Activated T-cell treated with anti-CD3 and anti-CD28 coated beads for 1 hour (primary cell): ENCODE measurements around the gene CLDN18.

Source experiments
- DNase-seq: peaks from one replicate; pipeline ENCODE4 v3.0.0-alpha.2; 2020; ENCODE audit warnings: low read depth

CLDN18 gene

DNA sequence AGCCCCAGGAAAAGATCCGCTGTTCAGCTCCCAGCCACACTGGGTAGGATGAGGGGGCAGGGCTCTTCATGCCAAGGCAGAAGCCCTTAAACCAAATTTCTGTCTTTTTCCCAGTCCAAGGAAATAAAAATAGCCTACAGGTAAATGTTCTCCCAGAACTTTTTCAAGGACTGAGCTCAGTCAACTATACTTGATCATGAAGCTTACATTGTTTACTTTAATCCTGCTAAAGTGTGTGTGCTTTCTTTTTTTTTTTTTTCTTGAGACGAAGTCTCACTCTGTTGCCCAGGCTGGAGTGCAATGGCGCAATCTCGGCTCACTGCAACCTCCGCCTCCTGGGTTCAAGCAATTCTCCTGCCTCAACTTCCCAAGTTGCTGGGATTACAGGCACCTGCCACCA, 17.9 kb downstream of the CLDN18 start:
- DNase-seq: no peak

DNA sequence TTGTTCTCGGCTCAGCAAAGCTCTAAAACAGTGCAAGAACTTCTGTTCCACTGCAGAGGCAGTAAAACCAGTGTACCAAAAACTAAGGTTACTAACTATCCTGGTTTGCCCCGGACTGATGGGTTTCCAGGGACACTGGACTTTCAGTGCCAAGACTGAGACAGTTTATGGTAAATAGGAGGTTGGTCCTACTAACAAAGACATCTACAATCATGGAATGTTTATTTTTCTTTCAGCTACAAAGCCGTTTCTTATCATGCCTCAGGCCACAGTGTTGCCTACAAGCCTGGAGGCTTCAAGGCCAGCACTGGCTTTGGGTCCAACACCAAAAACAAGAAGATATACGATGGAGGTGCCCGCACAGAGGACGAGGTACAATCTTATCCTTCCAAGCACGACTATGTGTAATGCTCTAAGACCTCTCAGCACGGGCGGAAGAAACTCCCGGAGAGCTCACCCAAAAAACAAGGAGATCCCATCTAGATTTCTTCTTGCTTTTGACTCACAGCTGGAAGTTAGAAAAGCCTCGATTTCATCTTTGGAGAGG, 20.8 kb downstream of the CLDN18 start:
- DNase-seq: no peak

DNA sequence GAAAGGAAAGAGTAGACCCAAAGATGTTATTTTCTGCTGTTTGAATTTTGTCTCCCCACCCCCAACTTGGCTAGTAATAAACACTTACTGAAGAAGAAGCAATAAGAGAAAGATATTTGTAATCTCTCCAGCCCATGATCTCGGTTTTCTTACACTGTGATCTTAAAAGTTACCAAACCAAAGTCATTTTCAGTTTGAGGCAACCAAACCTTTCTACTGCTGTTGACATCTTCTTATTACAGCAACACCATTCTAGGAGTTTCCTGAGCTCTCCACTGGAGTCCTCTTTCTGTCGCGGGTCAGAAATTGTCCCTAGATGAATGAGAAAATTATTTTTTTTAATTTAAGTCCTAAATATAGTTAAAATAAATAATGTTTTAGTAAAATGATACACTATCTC, 21.6 kb downstream of the CLDN18 start:
- no peak for DNase-seq

DNA sequence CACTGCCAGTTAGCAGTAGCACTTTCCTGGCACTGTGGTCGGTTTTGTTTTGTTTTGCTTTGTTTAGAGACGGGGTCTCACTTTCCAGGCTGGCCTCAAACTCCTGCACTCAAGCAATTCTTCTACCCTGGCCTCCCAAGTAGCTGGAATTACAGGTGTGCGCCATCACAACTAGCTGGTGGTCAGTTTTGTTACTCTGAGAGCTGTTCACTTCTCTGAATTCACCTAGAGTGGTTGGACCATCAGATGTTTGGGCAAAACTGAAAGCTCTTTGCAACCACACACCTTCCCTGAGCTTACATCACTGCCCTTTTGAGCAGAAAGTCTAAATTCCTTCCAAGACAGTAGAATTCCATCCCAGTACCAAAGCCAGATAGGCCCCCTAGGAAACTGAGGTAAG, 22.6 kb downstream of the CLDN18 start:
- no peak for DNase-seq

DNA sequence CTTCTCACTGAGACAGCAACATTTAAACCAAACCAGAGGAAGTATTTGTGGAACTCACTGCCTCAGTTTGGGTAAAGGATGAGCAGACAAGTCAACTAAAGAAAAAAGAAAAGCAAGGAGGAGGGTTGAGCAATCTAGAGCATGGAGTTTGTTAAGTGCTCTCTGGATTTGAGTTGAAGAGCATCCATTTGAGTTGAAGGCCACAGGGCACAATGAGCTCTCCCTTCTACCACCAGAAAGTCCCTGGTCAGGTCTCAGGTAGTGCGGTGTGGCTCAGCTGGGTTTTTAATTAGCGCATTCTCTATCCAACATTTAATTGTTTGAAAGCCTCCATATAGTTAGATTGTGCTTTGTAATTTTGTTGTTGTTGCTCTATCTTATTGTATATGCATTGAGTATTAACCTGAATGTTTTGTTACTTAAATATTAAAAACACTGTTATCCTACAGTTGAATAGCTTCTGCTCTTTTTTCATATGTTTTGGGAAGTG, 23.3 kb downstream of the CLDN18 start:
- DNase-seq: no peak

DNA sequence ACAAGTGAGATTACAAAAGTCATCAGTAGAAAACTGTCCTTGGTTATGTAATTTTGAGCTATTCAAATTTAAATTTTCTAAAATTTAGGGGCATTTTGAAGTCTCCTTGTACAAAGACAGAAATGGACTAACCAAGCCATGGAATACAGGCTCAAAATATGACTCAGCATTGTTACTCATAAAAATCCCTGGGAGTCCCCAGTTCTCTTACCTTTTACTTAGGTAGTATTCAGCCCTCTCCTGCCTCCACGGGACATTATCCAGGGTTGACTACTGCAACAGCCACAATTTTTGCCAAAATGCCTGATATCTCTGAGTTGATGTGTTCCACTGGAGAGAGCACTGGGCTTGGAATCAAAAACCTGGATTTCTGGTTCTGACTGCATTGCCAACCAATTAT, 25.0 kb downstream of the CLDN18 start:
- no peak for DNase-seq

DNA sequence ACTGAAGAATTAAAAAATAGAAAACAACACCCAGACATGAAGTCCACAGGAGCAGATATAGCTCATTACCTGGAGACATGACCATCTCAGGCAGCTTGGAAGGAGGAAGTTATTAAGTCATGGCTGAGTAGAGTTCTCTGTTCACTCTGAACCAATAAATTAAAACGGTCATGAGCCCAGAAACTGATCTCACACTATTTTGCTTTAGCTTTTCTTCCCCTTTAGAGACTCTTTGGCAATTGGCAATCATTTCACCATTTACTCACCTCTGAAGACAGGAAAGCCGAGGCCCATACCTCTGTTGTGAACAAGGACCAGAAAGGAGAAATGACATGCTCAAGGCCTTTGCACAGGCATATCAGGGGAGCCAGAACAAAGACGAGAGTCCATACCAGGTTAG, 26.6 kb downstream of the CLDN18 start:
- no peak for DNase-seq

DNA sequence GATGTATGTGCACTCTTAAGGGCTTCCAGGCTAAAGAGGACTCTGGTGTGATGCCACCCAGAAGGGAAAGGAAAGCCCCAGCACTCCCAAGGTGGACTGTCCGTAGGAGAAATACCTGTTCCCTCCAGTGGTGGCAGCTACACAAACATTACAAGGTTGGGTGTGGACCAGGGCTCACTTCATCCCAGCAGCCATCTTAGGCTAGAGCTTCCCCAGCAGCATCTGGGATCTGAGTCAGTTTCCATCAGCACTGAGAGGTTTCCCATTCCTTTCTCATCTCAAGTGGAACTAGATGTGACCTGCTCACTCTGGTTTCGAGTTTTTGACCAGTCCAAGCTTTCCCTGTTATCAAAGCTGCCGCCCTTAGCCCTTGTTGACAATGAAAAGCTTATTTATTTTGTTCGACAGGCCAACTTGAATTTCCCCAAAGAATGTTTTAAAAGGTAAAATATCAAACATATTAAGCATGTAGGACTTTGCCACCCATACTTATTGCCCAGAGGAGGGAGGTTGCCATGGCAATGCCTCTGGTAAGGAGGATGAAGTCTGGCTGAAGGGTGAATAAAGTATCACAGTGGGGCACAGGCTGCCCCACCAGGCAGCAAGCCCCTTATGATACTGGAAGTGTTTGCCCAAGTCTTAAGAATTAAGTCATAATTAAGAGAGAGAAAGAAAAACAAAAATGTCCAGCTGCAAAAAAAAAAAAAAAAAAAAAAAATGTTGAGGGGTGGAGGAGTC, 28.9 kb downstream of the CLDN18 start:
- DNase-seq: no peak

DNA sequence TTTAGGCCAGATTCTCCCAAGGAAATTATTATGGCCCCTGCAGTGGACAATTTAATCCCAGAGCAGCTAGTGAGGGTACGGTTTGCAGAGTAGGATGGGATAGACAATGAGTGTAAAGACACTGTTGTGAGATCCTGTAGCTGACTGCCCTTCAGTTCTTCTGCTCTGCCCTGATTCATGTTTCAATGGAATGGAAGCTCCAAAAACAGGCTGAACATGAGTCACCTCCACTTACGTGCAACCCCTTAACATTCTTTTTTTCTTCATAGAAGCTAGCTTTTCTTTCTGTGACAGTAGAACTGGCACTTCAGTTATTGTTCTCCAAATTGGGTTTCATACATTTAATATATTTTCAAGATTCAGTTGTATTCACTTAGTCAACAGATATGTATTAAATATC, 32.1 kb downstream of the CLDN18 start:
- DNase-seq: no peak

DNA sequence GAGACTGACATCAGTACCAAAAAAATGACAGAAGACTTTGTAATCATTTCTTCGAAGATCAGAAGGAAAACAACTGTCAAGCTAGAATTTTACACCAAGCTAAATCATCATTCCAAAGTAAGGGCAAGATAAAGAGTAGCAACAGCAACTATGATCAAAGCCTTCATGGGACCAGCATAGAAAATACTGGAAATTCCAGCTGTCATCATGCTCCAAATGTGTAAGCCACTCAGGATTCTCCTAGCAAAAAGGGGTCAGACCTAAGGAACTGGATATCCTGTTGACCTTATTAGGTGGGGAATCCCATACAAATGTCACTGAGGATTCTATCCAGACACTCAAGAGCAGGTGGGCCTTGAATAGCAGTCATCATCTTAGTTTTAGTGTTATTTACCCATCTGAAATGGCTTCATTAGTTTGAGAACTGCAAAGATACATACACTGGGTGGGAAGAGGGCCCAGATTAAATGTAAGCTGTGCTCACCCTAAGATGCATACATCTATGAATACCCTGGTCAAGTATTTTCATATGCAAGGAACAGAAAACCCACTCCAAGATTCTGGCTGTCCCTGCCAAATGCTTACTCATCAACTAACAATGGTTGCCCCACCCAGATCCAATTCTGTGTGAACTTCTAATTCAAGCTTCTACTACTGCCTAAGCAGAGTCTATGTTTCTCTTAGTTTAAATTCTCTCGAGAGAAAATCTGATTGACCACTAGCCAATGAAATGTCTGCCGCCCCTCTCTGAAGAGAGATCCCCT, 33.5 kb downstream of the CLDN18 start:
- DNase-seq: no peak

DNA sequence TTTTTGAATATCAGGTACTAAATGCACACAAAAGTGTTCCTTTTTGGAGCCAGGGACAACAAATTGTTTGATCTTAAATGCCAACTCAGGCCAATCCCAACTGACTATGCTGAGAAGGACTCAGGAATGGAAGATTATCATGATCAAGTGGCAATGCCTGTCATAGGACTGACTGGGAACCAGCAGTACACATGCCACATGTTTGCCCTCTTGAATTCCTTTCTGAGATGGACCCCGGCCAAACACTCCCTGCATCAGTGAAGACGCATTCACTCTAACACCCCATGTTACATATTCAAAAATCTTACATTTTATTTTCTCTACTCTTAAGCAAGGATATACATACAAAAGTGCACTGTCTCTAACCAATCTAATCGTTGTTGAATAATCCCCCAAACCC, 36.1 kb downstream of the CLDN18 start:
- no peak for DNase-seq

DNA sequence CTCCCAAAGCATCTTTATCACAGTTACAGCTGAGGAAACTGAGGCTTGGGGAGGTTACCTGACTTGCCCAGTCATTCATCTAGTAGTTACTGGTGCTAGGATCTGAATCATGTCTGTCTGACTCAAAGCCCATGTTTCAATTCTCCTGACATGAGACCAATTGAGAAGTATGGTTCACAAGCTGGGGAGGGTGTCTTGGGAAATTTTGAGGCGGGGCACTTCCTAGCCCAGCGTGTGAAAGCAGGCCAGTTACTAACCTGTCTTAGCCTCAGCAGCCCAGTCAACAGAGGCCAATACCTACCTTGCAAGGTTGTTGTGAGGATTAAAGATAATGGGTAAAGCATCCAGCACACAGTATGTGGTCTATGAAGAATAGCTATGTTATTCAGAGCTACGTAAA, 37.0 kb downstream of the CLDN18 start:
- no peak for DNase-seq

DNA sequence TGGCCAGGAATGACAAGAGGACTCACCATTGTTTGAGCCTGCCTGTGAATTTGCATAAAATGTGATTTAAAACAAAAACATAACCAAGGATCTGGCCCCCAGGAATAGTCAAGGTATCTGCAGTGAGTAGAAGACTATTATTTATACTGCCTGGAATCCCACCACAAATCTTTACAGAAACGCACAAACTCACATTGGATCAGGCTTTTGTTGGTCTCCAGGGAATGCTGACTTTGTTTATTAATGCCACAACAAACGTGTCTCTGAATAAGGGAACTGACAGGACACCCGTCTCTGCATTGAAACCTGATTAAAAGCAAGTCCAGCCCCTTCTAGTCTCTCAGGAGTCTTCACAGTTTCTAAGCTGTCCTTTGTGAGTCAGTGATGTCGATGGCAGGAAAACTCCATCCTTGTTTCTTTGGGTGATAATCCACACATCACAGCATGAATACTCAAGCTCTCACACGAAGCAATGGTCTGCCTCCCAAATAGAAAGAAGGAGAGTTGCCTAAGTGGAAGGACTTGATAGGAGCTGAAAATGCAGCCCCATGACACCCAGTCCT, 37.7 kb downstream of the CLDN18 start:
- DNase-seq: no peak

DNA sequence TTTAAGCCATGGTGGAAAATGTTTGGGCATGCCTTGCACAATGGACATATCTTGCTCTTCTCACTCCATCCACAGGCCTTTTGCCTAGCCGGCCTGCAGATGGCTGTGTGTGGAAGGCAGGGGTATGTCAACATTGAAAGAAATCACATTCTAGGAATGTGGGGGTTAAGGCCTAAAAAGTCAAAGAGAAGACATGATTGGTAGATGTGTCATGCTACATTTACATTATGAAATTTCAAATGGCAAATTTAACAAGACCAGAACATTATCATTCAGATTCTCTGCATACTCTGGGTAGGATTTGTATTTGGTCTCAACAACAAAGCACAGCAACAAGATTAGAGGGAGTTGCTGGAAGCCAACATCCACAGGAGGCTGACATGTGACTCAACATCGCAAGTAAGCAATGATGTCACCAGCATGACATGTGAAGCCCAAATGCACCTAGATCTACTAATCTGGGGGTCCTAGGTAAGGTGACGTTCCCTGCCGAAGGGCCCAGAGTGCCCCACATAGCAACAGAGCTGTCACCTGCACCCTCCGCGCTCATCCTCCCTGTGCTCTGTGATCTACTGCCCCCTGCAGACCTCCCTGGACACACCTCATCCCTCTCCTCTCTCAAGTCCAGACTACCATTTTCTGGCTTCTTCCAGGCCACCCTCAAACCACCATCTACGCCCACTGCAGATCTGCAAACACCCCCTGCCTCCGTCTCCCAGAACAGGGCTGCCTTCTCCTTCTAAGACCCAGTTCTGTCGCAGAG, 39.4 kb downstream of the CLDN18 start:
- no peak for DNase-seq

DNA sequence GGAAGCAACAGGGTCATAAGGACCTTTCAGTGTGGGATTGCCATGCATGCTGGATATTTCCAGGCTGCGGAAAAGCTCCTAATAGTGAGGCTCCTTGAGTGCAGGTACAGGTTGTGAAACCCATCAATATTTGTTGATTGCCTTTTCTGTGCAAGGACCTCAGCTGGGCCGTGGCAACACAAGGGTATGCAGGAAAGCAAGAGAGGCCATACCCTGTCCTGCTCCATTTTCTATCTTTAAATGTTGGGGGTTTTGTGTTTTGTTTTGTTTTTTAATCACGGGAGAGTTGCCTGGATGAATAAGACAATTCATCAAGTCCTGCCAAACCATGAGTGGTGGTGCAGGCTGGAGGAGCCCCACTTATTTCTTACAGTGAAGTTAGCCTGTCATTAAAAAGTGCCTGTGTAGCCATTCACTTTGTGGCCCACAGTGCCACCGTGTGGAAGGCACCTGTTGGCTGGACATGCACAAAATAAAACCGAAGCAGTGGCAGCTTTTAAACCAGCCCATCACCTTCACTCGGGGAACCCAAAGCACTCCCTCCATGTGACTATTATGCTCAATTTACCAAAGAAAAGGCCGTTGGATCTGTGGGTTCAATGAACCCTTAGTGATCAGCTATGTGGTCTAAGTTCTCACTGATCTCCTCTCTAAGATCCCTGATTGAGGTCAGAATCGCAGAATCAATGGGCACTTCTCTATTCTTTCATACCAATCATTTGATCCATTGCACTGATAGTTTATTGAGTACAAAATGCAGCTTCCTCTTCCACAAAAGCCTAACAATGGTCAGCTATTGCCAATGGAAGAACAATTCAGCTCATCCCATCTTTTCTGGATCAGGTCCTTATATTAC, 42.2 kb downstream of the CLDN18 start:
- DNase-seq: no peak

DNA sequence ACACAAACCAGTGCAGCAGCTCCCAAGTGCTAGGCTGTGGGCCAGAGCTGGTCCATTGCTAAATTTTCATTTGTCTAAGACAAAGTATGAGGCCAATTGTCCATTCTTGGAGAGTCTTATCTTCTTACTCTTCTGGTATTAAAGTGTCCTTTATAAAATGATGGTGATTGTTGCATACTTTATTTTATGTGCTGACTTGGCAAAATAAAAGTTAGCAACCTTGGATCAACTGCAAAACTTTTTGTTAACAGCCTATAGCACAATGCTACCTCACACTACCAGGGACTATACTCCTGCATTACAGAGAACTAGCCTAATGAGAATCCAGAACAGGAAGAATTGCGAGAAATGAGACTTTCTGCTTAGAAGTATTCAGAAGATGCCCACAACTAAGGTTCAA, 44.1 kb downstream of the CLDN18 start:
- no peak for DNase-seq

DNA sequence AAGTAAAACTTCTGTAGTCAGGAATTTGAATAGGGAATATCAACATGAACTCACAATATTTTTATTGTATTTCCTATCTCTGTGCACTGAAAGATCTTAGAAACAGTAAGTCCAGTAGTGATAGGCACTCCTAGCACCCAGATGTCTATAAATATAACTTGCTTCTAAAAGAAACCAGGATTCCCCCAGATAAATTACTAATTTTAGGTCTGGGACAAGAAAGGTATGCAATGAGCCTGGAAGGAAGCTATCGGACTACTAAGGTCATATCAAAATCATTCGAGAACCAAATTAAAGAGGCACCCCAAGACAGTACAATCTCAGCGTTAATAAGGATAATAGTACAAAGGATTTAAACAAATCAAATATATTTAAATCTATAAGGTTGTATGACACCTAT, 47.4 kb downstream of the CLDN18 start:
- no peak for DNase-seq

DNA sequence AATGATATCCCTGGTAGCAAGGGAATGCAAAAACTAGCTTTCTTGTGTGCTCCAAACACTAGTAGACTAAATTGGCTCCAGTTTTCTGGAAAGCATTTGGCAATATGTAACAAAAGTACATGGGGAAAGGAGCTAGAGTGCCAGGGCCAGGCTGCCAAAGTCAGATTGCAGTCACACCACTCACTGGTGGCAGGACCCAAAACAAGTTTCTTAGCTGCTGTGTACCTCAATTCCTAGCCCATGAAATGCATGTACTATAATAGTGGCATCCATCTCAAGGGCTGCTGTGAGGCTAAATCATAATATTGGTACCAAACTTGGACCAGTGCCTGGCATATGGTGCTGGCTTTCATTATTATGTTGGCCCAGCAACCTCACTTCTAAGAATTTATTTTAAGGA, 49.3 kb downstream of the CLDN18 start:
- DNase-seq: no peak

DNA sequence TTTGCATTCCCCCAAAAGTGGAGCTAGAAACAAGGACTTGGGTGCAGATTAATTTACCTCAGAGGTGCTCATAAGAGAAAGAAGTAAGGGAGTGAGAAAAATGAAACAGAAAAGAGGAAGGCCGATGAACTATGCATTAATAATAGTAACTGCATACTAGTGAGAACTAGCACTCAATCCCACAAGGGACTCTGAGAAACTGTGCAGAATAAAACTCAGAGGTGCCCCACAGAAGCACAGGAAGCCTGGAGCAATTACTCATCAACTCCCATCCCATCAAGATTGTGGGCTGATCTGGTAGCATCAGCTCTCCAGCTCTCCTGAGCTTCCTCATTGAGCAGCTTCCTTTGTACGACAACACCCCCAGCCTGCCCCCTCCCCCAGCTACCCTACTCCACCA, 50.8 kb downstream of the CLDN18 start:
- no peak for DNase-seq

DNA sequence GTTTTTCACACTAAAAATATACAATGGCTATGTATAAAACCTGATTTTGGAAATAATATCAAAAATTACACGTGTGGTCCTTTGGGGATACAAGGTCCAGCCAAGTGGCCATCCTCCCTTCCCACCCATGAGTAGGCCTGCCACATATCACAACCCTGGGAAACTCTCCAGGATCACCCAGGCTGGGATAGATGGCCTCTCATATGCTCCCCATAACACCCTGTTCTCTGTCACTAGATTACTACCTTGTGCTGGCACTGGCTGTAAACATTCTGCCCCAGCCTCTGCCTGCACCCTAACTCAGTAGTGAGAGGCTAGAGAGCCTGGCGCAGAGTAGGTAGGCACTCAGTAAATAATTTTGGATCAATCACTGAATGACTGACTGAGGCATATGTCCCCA, 52.1 kb downstream of the CLDN18 start:
- no peak for DNase-seq

DNA sequence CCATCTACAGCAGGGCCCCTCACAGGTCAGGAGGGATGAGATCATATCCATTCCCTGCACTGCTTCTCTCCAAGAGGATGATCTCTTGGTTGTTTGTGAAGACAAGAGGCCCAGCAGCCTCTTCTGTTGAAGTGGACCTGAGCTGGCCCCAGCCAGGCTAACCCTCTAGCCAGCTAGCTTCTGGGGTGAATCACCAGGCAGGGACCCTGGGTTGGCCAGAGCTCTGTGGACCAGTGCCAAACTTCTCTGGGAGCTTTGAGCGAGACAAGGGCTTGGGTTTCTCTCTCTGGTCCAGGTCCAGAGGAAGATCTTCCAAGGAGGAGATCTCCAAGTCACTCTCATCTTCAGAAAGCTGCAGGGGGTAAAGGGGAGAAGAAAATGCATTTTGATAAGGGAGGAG, 52.7 kb downstream of the CLDN18 start:
- DNase-seq: no peak
